HG03469 (cell line): ENCODE data around the gene TGM6.

Source experiments
- ATAC-seq: cut with Tn5 transposase; IDR thresholded peaks from one replicate; pipeline ENCODE4 v1.9.1; 2021; ENCODE audit warnings: mild to moderate bottlenecking, moderate library complexity, moderate number of reproducible peaks; ENCODE audit not compliant: unreplicated experiment

The TGM6 gene

GRCh38 chr20:2480381-2480780, 99.7 kb downstream of the TGM6 start:
- no peak for ATAC-seq
